Right lobe of liver (tissue), 4 donors: ENCODE data around the gene EPN1.

Experiments used
- POLR2A ChIP-seq: fragments of 450-650 bp; IDR thresholded peaks from one replicate; pipeline ENCODE4 v1.6.1; 2017; ENCODE audit warnings: antibody characterized with exemption, mild to moderate bottlenecking
- TF ChIP-seq, protein P1 (sequence below), 4 donors: fragments of 200-600 bp in 3 of 4; fragments of 450-650 bp in 1 of 4; IDR thresholded peaks; one replicate each; pipeline versions ENCODE4 v1.5.1 to v1.8.0; 2016 to 2022; ENCODE audit warnings: antibody characterized with exemption in 4 of 4, mild to moderate bottlenecking in 2 of 4
- donor health status: DM: no; HTN: no; CAD: no.
- donor health status: DM: no; HTN: no; CAD: no.
- donor health status: DM: no; HTN: yes; CAD: no.

- TF ChIP-seq, protein P1, sequence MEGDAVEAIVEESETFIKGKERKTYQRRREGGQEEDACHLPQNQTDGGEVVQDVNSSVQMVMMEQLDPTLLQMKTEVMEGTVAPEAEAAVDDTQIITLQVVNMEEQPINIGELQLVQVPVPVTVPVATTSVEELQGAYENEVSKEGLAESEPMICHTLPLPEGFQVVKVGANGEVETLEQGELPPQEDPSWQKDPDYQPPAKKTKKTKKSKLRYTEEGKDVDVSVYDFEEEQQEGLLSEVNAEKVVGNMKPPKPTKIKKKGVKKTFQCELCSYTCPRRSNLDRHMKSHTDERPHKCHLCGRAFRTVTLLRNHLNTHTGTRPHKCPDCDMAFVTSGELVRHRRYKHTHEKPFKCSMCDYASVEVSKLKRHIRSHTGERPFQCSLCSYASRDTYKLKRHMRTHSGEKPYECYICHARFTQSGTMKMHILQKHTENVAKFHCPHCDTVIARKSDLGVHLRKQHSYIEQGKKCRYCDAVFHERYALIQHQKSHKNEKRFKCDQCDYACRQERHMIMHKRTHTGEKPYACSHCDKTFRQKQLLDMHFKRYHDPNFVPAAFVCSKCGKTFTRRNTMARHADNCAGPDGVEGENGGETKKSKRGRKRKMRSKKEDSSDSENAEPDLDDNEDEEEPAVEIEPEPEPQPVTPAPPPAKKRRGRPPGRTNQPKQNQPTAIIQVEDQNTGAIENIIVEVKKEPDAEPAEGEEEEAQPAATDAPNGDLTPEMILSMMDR (IDR thresholded peaks at IDR 0.05) = no peak
- no peak for TF ChIP-seq POLR2A
These were observed 1.1 kb upstream of the EPN1 start for GRCh38 chr19:55673889-55674288.
